MM.1S (cell line): Measurements from ENCODE around the gene C21orf91.

Experiments used
- DNase-seq: peaks from one replicate; pipeline ENCODE4 v3.0.0-alpha.2; 2015
- H2AFZ ChIP-seq: fragments of 300-600 bp; sonication (generic); 2 replicates; pipeline ENCODE4 v1.6.0; 2016; ENCODE audit warnings: antibody characterized with exemption, low read length
- H3F3A ChIP-seq: fragments of 300-600 bp; sonication (generic); 2 replicates; pipeline ENCODE4 v1.6.1; 2016; ENCODE audit warnings: mild to moderate bottlenecking, antibody characterized with exemption, low read length, moderate library complexity, mixed read lengths; ENCODE audit not compliant: insufficient read depth
- H3K27ac ChIP-seq: fragments of 300-600 bp; sonication (generic); 2 replicates; pipeline ENCODE4 v1.5.1; 2016; ENCODE audit warnings: mild to moderate bottlenecking, low read length
- H3K27me3 ChIP-seq: fragments of 300-600 bp; sonication (generic); replicated peaks from 2 replicates; pipeline ENCODE4 v1.6.0; 2016; ENCODE audit warnings: low read length; ENCODE audit not compliant: insufficient read depth
- H3K36me3 ChIP-seq: fragments of 300-600 bp; sonication (generic); replicated peaks from 2 replicates; pipeline ENCODE4 v1.6.1; 2016; ENCODE audit warnings: mild to moderate bottlenecking, low read length, mixed read lengths; ENCODE audit not compliant: insufficient read depth
- H3K4me1 ChIP-seq: fragments of 300-600 bp; sonication (generic); 2 replicates; pipeline ENCODE4 v1.6.1; 2016; ENCODE audit warnings: low read length, mixed read lengths
- H3K4me2 ChIP-seq: fragments of 300-600 bp; sonication (generic); 2 replicates; pipeline ENCODE4 v1.6.0; 2016; ENCODE audit warnings: low read depth, low read length
- H3K4me3 ChIP-seq: fragments of 300-600 bp; sonication (generic); 2 replicates; pipeline ENCODE4 v1.5.1; 2016; ENCODE audit warnings: low read length, mixed read lengths
- H3K79me2 ChIP-seq: fragments of 300-600 bp; sonication (generic); 2 replicates; pipeline ENCODE4 v1.6.1; 2016; ENCODE audit warnings: mixed run types, low read length, mixed read lengths
- H3K9ac ChIP-seq: fragments of 300-600 bp; sonication (generic); 2 replicates; pipeline ENCODE4 v1.6.1; 2016; ENCODE audit warnings: low read length, mixed read lengths
- H3K9me2 ChIP-seq: fragments of 300-600 bp; sonication (generic); replicated peaks from 2 replicates; pipeline ENCODE4 v1.6.1; 2016; ENCODE audit warnings: mild to moderate bottlenecking, low read length, mixed read lengths; ENCODE audit not compliant: insufficient read depth
- H3K9me3 ChIP-seq: fragments of 300-600 bp; sonication (generic); replicated peaks from 2 replicates; pipeline ENCODE4 v1.6.1; 2016; ENCODE audit warnings: mild to moderate bottlenecking, low read length, mixed read lengths; ENCODE audit not compliant: insufficient read depth
- H4K20me1 ChIP-seq: fragments of 300-600 bp; sonication (generic); 2 replicates; pipeline ENCODE4 v1.6.1; 2016; ENCODE audit warnings: mild to moderate bottlenecking, low read length, moderate library complexity, mixed read lengths; ENCODE audit not compliant: insufficient read depth
- CTCF ChIP-seq: fragments of 300-600 bp; sonication (generic); IDR thresholded peaks from 2 replicates; pipeline ENCODE4 v1.5.1; 2016; ENCODE audit warnings: antibody characterized with exemption, low read length, mixed read lengths
- EZH2 ChIP-seq: fragments of 300-600 bp; sonication (generic); optimal IDR thresholded peaks from 2 replicates; pipeline ENCODE3; 2017; ENCODE audit warnings: low read depth, mild to moderate bottlenecking, antibody characterized with exemption, low read length, mixed read lengths
- EZH2phosphoT487 ChIP-seq: fragments of 300-600 bp; sonication (generic); IDR thresholded peaks from 2 replicates; pipeline ENCODE4 v1.6.1; 2018; ENCODE audit warnings: antibody characterized with exemption, low read length

Gene C21orf91

DNA sequence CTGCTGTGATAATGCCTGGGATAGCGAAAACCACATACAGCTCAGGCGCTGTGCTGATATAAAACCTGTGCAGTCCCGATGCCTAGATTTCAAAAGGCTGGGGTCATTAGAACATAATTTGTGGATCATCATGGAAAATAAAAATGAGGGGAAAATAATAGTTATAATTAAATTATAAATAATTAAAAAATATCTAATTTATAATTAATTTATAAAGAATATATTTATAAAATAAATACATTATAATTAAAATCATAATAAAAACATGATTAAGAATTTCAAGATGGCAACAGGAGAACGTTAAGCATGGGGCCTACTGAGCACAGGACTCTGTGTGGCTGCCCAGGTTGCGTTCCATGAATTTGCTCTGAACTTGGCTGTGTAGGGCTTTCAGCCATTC is 53.9 kb downstream of the C21orf91 start:
- Histone ChIP-seq H3K9me3 (no peaks in the 10 kb centered on the region), H3K27ac (no peak overlapping the region), H3K36me3 (no peaks in the 10 kb centered on the region), H4K20me1 (no peaks in the 10 kb centered on the region), H2AFZ (no peak overlapping the region), H3K79me2 (no peaks in the 10 kb centered on the region), H3F3A (no peaks in the 10 kb centered on the region), H3K9me2 (no peaks in the 10 kb centered on the region), H3K9ac (no peak overlapping the region), H3K27me3 (no peaks in the 10 kb centered on the region), H3K4me1 (no peaks in the 10 kb centered on the region), H3K4me2 (no peak overlapping the region), H3K4me3 (no peak overlapping the region)
- no peak for DNase-seq
- TF ChIP-seq CTCF (no peak), EZH2 (no peak), EZH2phosphoT487 (no peak)

DNA sequence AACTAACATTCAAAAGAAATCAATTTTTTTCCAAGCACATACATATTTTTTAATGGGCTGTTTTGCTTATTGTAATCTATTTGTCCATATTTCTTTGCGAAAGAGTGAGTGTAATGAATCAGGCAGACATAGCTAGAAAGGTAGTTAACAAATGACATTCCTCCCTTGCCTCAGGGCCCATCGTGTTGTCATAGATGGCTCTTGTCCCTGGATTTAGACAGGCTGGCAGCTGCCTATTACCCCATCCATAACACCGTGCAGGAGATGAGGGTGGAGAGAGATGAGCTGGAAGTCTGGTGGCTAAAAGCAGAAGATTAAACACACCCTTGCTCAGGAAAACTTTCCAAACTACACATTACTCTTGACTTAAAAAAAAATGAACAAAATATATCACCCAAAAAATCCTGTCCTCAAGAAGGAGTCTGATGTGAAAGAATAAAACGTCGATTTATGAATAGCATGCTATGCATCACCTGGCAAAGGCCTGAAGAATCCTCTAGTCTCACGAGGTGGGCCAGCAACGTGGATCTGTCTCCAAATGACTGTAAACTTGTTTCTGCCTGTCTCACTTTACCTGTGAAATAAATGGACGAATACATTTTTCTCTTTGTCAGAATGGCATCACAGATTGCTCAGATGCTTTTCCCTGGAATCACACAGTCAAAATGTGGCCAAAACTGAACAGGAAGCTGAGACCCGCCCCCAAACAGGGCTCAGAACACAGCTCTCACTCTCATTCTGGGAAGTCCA is 55.7 kb downstream of the C21orf91 start:
- DNase-seq, result no peak
- no peaks in the 10 kb centered on the region for H3K36me3 ChIP-seq
- H3K27me3 ChIP-seq, result no peaks in the 10 kb centered on the region
- no peaks in the 10 kb centered on the region for H3K79me2 ChIP-seq
- H3K27ac ChIP-seq, result no peak overlapping the region
- no peak overlapping the region for H2AFZ ChIP-seq
- H3K4me1 ChIP-seq, result no peaks in the 10 kb centered on the region
- no peak overlapping the region for H3K4me2 ChIP-seq
- TF ChIP-seq EZH2, result no peak
- no peak for TF ChIP-seq CTCF
- no peak for TF ChIP-seq EZH2phosphoT487
- H3K9ac ChIP-seq, result no peak overlapping the region
- no peaks in the 10 kb centered on the region for H3F3A ChIP-seq
- no peaks in the 10 kb centered on the region for H3K9me3 ChIP-seq
- H3K4me3 ChIP-seq, result no peak overlapping the region
- no peaks in the 10 kb centered on the region for H3K9me2 ChIP-seq
- no peaks in the 10 kb centered on the region for H4K20me1 ChIP-seq

DNA sequence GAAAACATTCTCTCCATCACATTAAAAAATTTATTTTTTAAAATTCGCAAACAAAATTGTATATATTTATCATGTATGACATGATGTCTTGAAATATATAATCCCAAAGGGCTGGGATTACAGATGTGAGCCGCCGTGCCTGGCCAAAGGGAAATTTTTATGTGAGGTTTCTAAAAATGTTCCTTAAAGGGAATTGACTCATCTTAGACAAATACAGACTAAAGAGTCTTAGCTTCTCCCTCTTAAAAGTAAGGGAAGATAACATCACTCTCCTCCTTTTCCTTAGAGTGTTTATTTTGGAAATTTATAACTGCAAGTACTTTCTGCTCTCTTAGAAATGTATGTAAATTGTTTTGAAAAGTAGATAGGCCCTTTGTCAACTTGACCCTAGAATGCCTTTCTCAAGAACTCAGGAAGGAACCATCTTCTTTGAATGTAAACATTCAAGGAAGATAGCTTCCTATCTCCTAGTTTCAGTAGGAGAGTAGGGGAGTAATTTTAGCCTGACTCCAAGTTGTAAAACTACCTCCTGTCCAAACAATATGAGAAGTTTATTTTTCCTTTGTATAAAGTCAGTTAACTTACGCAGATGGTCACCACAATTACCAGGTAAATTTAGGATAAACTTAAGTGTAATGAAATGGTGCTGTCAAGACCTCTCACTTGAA is 59.5 kb downstream of the C21orf91 start:
- Histone ChIP-seq H3K9me3 (no peaks in the 10 kb centered on the region), H3K36me3 (no peaks in the 10 kb centered on the region), H3K4me1 (no peaks in the 10 kb centered on the region), H3K9me2 (no peaks in the 10 kb centered on the region), H3K27me3 (no peaks in the 10 kb centered on the region), H3K4me3 (no peak overlapping the region), H3K4me2 (no peak overlapping the region), H2AFZ (no peak overlapping the region), H3K9ac (no peak overlapping the region), H3F3A (no peaks in the 10 kb centered on the region), H3K27ac (no peak overlapping the region), H3K79me2 (no peaks in the 10 kb centered on the region), H4K20me1 (no peaks in the 10 kb centered on the region)
- no peak for TF ChIP-seq EZH2phosphoT487
- TF ChIP-seq CTCF, result no peak
- TF ChIP-seq EZH2, result no peak
- DNase-seq, result no peak
